K562 (cell line): ENCODE results near the gene UVRAG. TPM values are rescaled to one million over a fixed set of nuclear protein-coding genes. Genes with fewer than 3 reads are reported as not detected.

Experiments used
- EGR1 ChIP-seq: fragments of 450-650 bp; conservative IDR thresholded peaks from 2 replicates; pipeline ENCODE4 v1.6.1; 2017; ENCODE audit warnings: mild to moderate bottlenecking
- ETV1 ChIP-seq: fragments of 450-650 bp; conservative IDR thresholded peaks from 2 replicates; pipeline ENCODE4 v1.6.1; 2016; ENCODE audit warnings: missing genetic modification characterization, control low read depth, low read depth, missing compliant biosample characterization
- FOS ChIP-seq: IDR thresholded peaks from 3 replicates; pipeline ENCODE4 v1.6.1; 2011; ENCODE audit not compliant: insufficient read length; ENCODE audit errors: extremely low read depth
- HINFP ChIP-seq: fragments of 450-650 bp; conservative IDR thresholded peaks from 2 replicates; pipeline ENCODE4 v1.6.1; 2016; ENCODE audit warnings: missing genetic modification characterization, low read depth, mild to moderate bottlenecking, control low read depth, missing compliant biosample characterization
- JUN ChIP-seq, 2 experiments: sonication (generic) in 1 of 2; formaldehyde crosslinking in 1 of 2; IDR thresholded peaks; 2 replicates each; pipeline versions ENCODE4 v1.6.1 to v1.8.0; 2012 to 2022; ENCODE audit warnings: borderline replicate concordance in 2 of 2, mild to moderate bottlenecking in 2 of 2, improper control_type of control experiment in 1 of 2, low read depth in 1 of 2, low read length in 1 of 2, missing genetic modification reagents in 1 of 2
- KDM5B ChIP-seq: fragments of 200-600 bp; sonication (generic); IDR thresholded peaks from 2 replicates; pipeline ENCODE4 v1.6.1; 2012; ENCODE audit warnings: low read depth, mild to moderate bottlenecking, moderate library complexity, low read length, control low read depth, inconsistent platforms; ENCODE audit not compliant: insufficient replicate concordance
- LCOR ChIP-seq: sonication (generic); formaldehyde crosslinking; IDR thresholded peaks from 2 replicates; pipeline ENCODE4 v1.8.0; 2022; ENCODE audit warnings: mild to moderate bottlenecking, missing genetic modification reagents
- PKNOX1 ChIP-seq: fragments of 450-650 bp; IDR thresholded peaks from 2 replicates; pipeline ENCODE4 v1.6.1; 2016
- RBFOX2 ChIP-seq: fragments of 200-400 bp; formaldehyde crosslinking; IDR thresholded peaks from 2 replicates; pipeline ENCODE4 v1.6.1; 2017; ENCODE audit warnings: low read depth, mild to moderate bottlenecking, low read length, moderate library complexity
- REST ChIP-seq, 2 experiments: fragments of 450-650 bp; formaldehyde crosslinking in 1 of 2; IDR thresholded peaks; 2 replicates each; pipeline versions ENCODE4 v1.4.0 to v1.6.1; 2014 to 2020; ENCODE audit warnings: mild to moderate bottlenecking in 2 of 2, borderline replicate concordance in 1 of 2, low read depth in 1 of 2
- THAP12 ChIP-seq: fragments of 250-450 bp; sonication (Bioruptor Pico); IDR thresholded peaks from 2 replicates; pipeline ENCODE4 v1.9.0; 2021; ENCODE audit warnings: mild to moderate bottlenecking, inconsistent platforms
- ZBTB7A ChIP-seq: IDR thresholded peaks from 2 replicates; pipeline ENCODE4 v1.6.1; 2011; ENCODE audit warnings: low read depth, mild to moderate bottlenecking, low read length, moderate library complexity, borderline replicate concordance; ENCODE audit not compliant: control insufficient read depth
- polyA plus RNA-seq, 8 experiments: library from polyadenylated mRNA; depleted of rRNA in 4 of 8; stranded (reverse) in 5 of 8; unstranded in 3 of 8; fragments of >200 nt; fragmentation: Nextera tagmentation in 2 of 8; fragmentation: Illumina TruSeq in 1 of 8; extraction: Ambion mirVana in 2 of 8; extraction: Trizol in 1 of 8; gene quantifications; 2 replicates each; pipeline versions ENCODE4 v1.2.1 to v1.2.3, GENCODE V29; 2011 to 2014; ENCODE audit warnings: inconsistent platforms in 1 of 8, missing spikeins in 1 of 8
- total RNA-seq, 7 experiments: library from RNA; depleted of rRNA in 6 of 7; stranded (reverse); fragments of >200 nt in 6 of 7; fragmentation: Illumina TruSeq in 2 of 7; extraction: Trizol in 2 of 7; gene quantifications; 2 replicates each; pipeline versions ENCODE4 v1.2.1 to v1.2.3, GENCODE V29; 2011 to 2021; ENCODE audit warnings: low replicate concordance in 1 of 7

The UVRAG gene
- total and polyA plus RNA-seq, 9 of the 15 experiments (the other 6 are each of a cell fraction or from before 2014, with no cell fraction given) = 3.1 to 17.8 (median 12.4) TPM

- TF ChIP-seq THAP12 (CRISPR knock-in tag) (peak; percentile 82; the same call in 1 of the 2 replicates), JUN (IDR thresholded peaks at IDR 0.05; ENCODE audit: borderline replicate concordance, low read depth, low read length) (peak; percentile 45; the same call in 1 of the 2 replicates), JUN (CRISPR knock-in tag; IDR thresholded peaks at IDR 0.05; ENCODE audit: borderline replicate concordance) (no peak), ZBTB7A (peak; percentile 69), HINFP (tag) (peak; percentile 80), FOS (peak; percentile 97), PKNOX1 (peak; percentile 100), LCOR (CRISPR knock-in tag) (no peak), RBFOX2 (peak; percentile 94), EGR1 (peak; percentile 58), REST (IDR thresholded peaks at IDR 0.05; ENCODE audit: borderline replicate concordance) (peak; percentile 96), REST (CRISPR knock-in tag; IDR thresholded peaks at IDR 0.05; ENCODE audit: low read depth) (no peak), KDM5B (peak; percentile 69), ETV1 (peak; percentile 81)
These were observed at the start of gene UVRAG (continued) for GRCh38 chr11:75814677-75815344.
